Stimulated activated CD4-positive, alpha-beta T cell treated with anti-CD3 and anti-CD28 coated beads, Interleukin-4, amount 100 ng/mL, for 48 hours (primary cell): ENCODE data around the gene LSM14A.
"Not testable (repeated sequence)": the region's sequence is repeated elsewhere in the genome, so short reads cannot be mapped to it uniquely, and the experiment has no call there.

Source experiments
- DNase-seq, 2 donors: peaks; one replicate each; pipeline ENCODE4 v3.0.0-alpha.2; 2020; ENCODE audit warnings: low read depth in 2 of 2

The LSM14A gene

DNA sequence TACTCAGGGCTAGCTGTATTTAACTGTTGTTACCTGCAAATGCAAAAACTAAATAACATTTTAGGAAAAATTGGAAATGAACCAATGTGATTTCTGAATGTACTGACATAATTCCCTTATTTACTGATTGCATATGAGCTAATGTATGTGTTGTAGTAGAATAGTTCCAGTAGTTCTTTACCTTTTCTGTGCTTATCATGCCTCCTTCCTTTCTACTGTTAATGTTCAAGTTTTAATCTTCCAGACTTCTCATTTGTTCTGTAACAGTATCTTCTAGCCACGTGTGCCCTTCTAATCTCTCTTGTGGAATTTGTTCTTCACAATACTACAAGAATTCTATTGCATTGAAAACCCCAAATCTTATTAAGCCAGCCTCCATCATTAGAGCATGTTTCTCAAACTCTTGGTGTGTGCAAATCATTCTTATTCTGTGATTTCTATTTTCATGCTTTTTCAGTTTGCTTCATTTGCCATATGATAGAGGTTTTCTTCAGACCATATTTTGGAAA lies 17.7 kb downstream of the LSM14A start:
- DNase-seq = no peak

DNA sequence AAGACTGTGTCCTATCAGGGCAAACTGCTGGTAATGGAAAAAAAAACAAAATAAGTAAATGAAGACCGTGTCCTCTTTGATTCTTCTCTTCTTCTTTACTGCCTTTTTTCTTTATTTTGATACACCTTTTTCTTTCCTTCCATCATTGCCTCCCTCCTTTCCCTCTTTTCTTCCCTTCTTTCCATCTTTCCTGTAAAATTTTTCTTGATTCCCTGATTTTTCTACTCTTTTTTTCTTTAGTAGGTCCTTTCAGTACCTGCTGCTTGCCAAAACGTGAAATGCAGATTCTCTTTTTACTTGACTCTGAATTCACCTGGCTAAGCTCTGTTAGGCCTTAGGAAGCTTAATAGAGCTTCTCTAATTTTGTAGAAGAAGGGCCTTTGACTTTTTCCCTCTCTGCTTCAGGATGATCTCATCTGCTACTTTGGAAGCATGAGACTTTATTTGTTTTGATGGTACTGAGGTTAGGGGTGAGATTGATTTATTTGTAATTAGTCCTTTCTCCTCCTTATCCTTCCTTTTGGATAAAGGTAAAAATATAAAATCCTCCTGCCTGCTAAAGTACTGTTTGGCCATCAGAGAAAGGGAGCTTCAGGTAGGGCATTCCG lies 19.2 kb downstream of the LSM14A start:
- DNase-seq = no peak

DNA sequence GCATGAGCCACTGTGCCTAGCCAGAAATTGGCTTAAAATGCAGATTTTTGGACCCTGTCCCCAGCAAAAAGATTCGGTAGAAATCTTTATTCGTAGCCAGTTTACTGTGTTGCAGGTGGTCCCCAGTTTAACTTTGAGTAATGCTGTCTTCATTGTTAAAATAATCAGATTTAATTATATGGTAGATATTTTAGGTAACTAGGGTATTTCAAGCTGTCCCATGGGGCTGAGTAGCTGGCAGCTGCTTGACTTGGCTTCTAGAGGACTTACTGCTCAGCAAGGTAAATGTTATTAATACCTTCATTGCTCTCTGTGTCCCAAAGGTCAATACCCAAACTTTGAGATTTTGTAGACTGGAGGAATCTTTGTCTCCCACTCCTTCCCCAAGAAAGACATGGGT lies 21.1 kb downstream of the LSM14A start:
- DNase-seq = no peak

DNA sequence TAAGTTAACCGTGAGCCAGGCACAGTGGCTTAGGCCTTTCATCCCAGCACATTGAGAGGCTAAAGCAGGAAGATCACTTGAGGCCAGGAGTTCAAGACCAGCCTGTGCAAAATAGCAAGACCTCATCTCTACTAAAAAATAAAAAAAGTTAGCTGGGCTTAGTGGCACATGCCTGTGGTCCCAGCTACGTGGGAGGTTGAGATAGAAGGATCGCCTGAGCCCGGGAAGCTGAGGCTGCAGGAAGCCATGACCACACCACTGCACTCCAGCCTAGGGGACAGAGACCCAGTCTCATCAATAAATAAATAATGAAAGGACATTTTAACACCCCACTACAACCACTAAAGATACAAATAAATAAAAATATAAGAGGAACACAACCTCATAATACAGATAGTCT lies 21.6 kb downstream of the LSM14A start:
- no peak for DNase-seq

GRCh38 chr19:34201133-34201532 lies 28.8 kb downstream of the LSM14A start:
- DNase-seq = no peak

DNA sequence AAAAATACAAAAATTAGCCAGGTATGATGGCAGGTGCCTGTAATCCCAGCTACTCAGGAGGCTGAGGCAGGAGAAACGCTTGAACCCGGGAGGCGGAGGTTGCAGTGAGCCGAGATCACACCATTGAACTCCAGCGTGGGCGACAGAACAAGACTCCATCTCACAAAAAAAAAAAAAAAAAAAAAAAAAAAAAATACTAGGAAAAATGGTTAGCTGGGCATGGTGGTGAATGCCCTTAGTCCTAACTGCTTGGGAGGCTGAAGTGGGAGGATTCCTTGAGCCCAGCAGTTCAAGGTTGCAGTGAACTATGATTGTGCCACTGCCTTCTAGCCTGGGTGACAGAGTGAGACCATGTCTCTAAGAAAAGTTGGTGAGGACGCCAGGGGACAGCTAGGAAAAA lies 33.0 kb downstream of the LSM14A start:
- DNase-seq = not testable (repeated sequence)

- DNase-seq = no peak
These were observed 36.1 kb downstream of the LSM14A start for GRCh38 chr19:34208291-34208884.

DNA sequence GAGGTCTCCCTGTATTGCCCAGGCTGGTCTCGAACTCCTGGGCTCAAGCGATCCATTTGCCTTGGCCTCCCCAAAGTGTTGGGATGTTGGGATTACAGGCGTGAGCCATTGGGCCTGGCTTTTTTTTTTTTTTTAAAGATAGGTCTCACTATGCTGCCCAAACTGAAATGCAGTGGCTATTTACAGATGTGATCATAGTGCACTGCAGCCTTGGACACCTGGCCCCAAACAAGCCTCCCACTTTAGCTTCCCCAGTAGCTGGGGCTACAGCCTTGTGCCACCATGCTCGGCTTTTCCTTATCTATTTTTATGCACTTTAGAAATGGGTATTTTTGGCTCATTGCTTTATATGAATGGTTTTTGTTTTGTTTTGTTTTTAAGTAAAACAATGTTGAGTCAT lies 37.4 kb downstream of the LSM14A start:
- no peak for DNase-seq

DNA sequence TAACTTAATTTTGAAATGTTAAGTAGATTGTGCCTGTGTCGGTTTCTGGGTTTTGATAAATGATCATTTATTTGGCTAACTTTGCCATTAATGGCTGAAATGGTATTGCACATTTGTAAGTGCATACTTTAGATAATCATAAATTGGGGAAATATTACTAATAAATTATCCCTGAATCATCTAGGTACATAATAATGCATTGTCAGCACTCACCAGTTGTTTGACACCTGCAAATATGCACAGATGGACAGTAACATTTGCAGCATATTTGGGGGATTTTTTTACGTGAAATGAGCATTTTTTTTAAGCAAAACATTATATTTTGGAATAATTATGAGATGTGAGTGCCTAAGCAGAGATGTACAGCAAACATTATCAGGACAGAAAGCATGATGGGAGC lies 41.0 kb downstream of the LSM14A start:
- DNase-seq = no peak

GRCh38 chr19:34214040-34214439 lies 41.7 kb downstream of the LSM14A start:
- no peak for DNase-seq

DNA sequence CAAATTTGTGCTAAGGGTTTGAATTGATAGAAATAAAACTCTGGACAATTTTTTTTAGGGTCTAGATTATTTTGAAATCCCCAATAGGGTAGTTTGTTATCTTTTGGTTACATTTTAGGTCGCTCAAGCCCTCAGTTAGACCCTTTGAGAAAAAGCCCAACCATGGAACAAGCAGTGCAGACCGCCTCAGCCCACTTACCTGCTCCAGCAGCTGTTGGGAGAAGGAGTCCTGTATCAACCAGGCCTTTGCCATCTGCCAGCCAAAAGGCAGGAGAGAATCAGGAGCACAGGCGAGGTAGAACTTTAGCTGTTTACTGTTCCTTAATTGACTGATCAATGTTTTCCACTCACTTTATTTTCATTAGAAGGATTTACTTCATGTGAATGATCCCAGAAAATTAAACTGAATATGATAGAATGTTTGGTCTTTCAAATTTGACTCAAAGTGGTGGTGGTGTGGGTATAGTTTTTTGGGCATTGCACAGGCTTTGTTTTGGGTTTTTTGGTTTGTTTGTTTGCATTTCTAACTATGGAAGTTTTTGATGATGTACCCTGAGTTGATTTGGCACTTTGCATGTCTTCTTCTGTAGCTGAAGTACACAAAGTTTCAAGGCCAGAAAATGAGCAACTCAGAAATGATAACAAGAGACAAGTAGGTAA lies 42.8 kb downstream of the LSM14A start:
- DNase-seq = no peak

DNA sequence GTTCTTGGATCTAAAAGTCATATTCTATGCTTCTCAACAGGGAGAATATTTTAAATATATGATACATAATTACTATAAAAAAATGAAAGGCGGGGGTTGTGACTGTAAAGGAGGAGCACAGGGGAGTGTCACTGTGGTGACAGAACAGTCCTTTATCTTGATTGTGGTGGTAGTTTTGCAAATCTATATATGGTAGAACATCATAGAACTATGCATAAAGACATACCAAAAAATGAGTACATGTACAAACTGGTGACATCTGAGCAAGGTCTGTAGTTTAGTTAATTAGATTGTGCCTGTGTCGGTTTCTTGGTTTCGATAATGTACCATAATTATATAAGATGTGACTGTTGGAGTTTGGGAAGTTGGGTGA lies 43.3 kb downstream of the LSM14A start:
- no peak for DNase-seq

GRCh38 chr19:34216745-34217219 lies 44.5 kb downstream of the LSM14A start:
- not testable (repeated sequence) for DNase-seq

- peak in 1 of 2 donors; percentile 50 for DNase-seq
These were observed 45.9 kb downstream of the LSM14A start for GRCh38 chr19:34217952-34218817.

DNA sequence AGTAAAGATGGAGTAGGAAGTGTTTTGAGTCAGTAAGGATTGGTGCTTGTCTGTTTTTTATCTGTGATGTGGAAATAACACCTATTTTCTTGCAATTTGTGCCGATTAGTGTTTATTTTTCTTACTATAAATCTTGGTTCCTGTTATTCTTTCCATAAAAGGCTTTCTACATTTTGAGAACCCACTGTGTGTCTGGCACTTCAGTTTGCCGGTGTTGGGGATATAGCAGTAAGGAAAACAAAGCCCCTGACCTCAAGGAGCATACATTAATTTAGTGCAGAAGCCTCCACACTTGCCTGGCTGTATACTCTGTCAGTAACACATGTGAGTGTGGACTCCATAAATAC lies 46.5 kb downstream of the LSM14A start:
- DNase-seq = no peak

DNA sequence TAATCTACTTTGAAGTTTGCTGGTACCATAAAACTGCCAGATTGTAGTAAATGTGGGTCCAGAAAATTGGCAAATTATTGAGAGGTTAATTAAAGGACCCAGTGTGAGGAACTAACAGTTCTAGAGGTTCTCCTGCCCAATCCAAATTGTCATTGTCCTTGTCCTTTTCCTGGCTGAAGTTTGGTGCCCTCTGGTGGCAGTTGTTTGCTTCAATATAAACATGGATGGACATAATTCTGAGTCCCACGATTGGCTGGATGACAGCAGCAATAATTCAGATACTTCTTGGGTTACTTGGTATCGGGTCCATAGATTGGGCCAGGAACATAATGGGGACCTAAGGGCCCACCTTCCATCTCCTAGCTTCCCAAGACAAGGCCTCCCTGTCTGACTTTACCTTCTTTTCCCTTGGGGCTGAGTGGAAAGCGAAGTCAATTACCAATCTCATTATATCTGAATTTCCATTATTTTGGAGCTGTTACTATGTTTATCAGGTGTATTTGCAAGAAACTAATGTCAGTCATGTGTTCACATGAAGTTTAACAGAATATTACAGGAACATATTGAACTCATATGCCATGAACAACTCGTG lies 48.3 kb downstream of the LSM14A start:
- DNase-seq = peak; percentile 59 to 64

- no peak for DNase-seq
These were observed 50.1 kb downstream of the LSM14A start for GRCh38 chr19:34222386-34222785.

DNA sequence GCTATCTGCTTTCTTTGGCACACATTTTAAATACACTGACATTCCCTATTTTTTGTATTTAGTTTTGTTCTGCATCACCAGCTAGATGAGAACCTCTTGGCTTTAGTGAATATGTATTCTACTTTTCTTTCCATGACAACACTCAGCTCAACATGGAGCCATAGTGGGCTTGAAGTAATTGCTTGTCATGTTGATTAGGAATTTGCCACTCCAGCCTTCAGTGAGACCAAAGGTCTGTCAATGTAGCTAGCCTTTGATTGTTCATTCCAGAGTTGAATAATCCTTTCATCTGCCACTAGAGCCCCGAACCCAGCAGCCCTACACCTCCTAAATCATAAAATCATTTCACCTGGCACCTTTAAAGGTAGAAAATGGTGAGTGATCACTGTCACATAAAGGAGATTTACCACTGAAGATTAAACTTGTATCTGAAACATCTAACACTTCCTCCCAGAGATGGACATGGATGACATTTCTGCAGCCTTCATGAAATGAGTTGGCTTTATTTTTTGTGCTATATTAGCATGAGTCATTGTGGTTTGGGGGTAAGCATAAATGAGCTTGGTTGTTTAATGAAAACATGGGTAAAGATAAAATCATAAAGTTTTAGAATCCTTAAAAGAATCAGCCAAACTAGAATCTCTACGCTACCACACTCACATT lies 52.8 kb downstream of the LSM14A start:
- DNase-seq = no peak

DNA sequence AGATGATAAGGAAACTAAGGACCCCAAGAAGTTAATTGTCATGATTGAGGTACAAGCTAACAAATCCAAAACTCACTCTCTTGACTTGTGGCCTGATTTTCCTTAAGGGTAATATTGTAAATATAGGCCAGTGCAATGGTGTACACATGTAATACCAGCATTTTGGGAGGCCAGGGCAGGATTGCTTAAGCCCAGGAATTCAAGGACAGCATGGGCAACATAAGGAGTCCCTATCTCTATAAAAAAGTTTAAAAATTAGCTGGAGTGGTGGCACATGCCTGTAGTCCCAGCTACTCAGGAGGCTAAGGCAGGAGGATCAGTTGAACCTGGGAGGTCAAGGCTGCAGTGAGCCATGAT lies 53.3 kb downstream of the LSM14A start:
- no peak for DNase-seq

DNA sequence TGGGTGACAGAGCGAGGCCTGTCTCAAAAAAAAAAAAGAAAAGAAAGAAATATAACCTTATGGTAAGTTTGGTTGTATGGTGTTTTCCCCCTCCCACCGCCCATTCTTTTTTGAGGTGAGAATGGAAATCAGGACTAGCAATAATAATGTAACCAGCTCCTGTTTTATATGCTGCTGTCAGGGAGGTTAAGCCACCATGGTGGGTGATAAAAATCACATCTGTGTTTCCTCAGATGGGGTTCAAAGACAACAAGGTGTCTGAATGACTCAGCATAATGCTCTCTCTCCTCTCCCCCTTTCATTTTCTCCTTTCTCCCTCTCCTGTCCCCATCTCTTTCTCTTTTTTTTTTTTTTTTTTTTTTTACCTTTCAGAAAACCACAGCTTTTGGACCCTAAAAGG lies 53.7 kb downstream of the LSM14A start:
- DNase-seq = no peak

DNA sequence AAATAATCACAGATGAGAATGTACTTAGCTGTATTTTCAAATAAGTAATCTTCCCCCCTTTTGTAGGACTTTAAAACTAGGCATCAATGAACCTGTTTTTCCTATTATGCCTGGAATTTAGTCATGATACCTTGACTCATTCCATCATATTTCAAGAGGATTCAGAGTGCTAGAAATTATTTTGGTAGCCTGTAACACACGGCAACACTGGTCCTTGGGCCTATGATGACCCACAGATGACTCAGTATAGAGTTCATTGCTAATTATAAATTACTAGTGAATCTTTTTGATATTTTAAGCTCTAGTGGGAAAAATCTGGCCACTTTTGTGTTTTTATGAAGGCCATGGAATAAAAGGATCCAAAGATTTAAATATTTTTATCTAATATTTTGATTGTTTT lies 56.0 kb downstream of the LSM14A start:
- DNase-seq = no peak
